DND-41 (cell line): ENCODE data around the gene PARVA.

Source experiments
- ATAC-seq: fragments of 200-7000 bp; cut with Tn5 transposase; 3 replicates; pipeline ENCODE4 v1.9.1; 2021; ENCODE audit warnings: low read depth; ENCODE audit not compliant: insufficient read depth
- DNase-seq: peaks from one replicate; pipeline ENCODE4 v3.0.0-alpha.2; 2020
- H2AFZ ChIP-seq: 2 replicates; pipeline ENCODE4 v1.6.0; 2012; ENCODE audit warnings: low read depth, low read length
- H3K27ac ChIP-seq: 2 replicates; pipeline ENCODE4 v1.5.1; 2012; ENCODE audit warnings: low read length, inconsistent platforms
- H3K27me3 ChIP-seq: fragments of 200-600 bp; sonication (generic); 2 replicates; pipeline ENCODE4 v1.6.0; 2012; ENCODE audit warnings: low read length, mild to moderate bottlenecking, inconsistent platforms; ENCODE audit not compliant: insufficient read depth, poor library complexity
- H3K36me3 ChIP-seq: 2 replicates; pipeline ENCODE4 v1.5.1; 2012; ENCODE audit warnings: low read length, inconsistent platforms; ENCODE audit not compliant: insufficient read depth
- H3K4me1 ChIP-seq: 2 replicates; pipeline ENCODE4 v1.5.1; 2012; ENCODE audit warnings: mild to moderate bottlenecking, low read length; ENCODE audit not compliant: insufficient read depth
- H3K4me2 ChIP-seq: 2 replicates; pipeline ENCODE4 v1.6.0; 2012; ENCODE audit warnings: mild to moderate bottlenecking, moderate library complexity, low read length, inconsistent platforms; ENCODE audit not compliant: insufficient read depth
- H3K4me3 ChIP-seq, 2 experiments: fragments of 200-600 bp in 1 of 2; shearing (Covaris generic) in 1 of 2; 2 replicates each; pipeline ENCODE4 v1.5.1; 2012 to 2016; ENCODE audit warnings: inconsistent platforms in 2 of 2, low read length in 2 of 2, mild to moderate bottlenecking in 2 of 2, low read depth in 1 of 2, moderate library complexity in 1 of 2
- H3K79me2 ChIP-seq: 2 replicates; pipeline ENCODE4 v1.6.0; 2012; ENCODE audit warnings: low read length, inconsistent platforms; ENCODE audit not compliant: insufficient read depth
- H3K9ac ChIP-seq: 2 replicates; pipeline ENCODE4 v1.6.0; 2012; ENCODE audit warnings: low read depth, mild to moderate bottlenecking, inconsistent platforms, low read length, moderate library complexity
- H3K9me3 ChIP-seq: 2 replicates; pipeline ENCODE4 v1.5.1; 2012; ENCODE audit warnings: low read length, moderate library complexity, mild to moderate bottlenecking, inconsistent platforms; ENCODE audit not compliant: insufficient read depth, severe bottlenecking
- H4K20me1 ChIP-seq: 2 replicates; pipeline ENCODE4 v1.6.0; 2012; ENCODE audit warnings: low read length; ENCODE audit not compliant: insufficient read depth
- CTCF ChIP-seq: IDR thresholded peaks from 2 replicates; pipeline ENCODE4 v1.5.1; 2012; ENCODE audit warnings: borderline replicate concordance, low read length, moderate library complexity, mild to moderate bottlenecking; ENCODE audit not compliant: poor library complexity, severe bottlenecking; ENCODE audit errors: extremely low read depth
- EZH2 ChIP-seq: IDR thresholded peaks from 3 replicates; pipeline ENCODE4 v1.6.1; 2012; ENCODE audit warnings: borderline replicate concordance, low read depth, mild to moderate bottlenecking, moderate library complexity, low read length, inconsistent platforms; ENCODE audit not compliant: severe bottlenecking

Gene PARVA

GRCh38 chr11:12534549-12534948 lies 157.2 kb downstream of the PARVA start:
- H3K9me3 ChIP-seq, result no peaks in the 10 kb centered on the region
- no peaks in the 10 kb centered on the region for H3K36me3 ChIP-seq
- H3K4me2 ChIP-seq, result no peak overlapping the region
- no peak for ATAC-seq
- H3K4me1 ChIP-seq, result no peaks in the 10 kb centered on the region
- no peak overlapping the region for H3K27ac ChIP-seq
- no peak overlapping the region for H3K9ac ChIP-seq
- H2AFZ ChIP-seq, result no peak overlapping the region
- DNase-seq, result no peak
- no peaks in the 10 kb centered on the region for H4K20me1 ChIP-seq
- H3K79me2 ChIP-seq, result no peaks in the 10 kb centered on the region
- TF ChIP-seq CTCF (no peak), EZH2 (no peak)
- peaks cover 35% of the 10 kb centered on the region for H3K27me3 ChIP-seq
- no peak overlapping the region for H3K4me3 ChIP-seq

- Histone ChIP-seq H3K4me3 (no peak overlapping the region), H3K9me3 (no peaks in the 10 kb centered on the region), H3K79me2 (no peaks in the 10 kb centered on the region), H3K9ac (no peak overlapping the region), H3K36me3 (no peaks in the 10 kb centered on the region), H2AFZ (no peak overlapping the region), H3K4me2 (no peak overlapping the region), H3K27me3 (peaks cover 34% of the 10 kb centered on the region), H4K20me1 (no peaks in the 10 kb centered on the region), H3K27ac (no peak overlapping the region), H3K4me1 (no peaks in the 10 kb centered on the region)
- DNase-seq (no peak), ATAC-seq (no peak)
- TF ChIP-seq EZH2 (no peak), CTCF (no peak)
These were observed 157.9 kb downstream of the PARVA start for GRCh38 chr11:12535321-12535720.

GRCh38 chr11:12536566-12536965 lies 159.2 kb downstream of the PARVA start:
- Histone ChIP-seq H2AFZ (no peak overlapping the region), H3K27ac (no peak overlapping the region), H4K20me1 (no peaks in the 10 kb centered on the region), H3K79me2 (no peaks in the 10 kb centered on the region), H3K4me1 (no peaks in the 10 kb centered on the region), H3K4me2 (no peak overlapping the region), H3K4me3 (no peak overlapping the region), H3K9me3 (no peaks in the 10 kb centered on the region), H3K27me3 (peaks cover 30% of the 10 kb centered on the region), H3K9ac (no peak overlapping the region), H3K36me3 (no peaks in the 10 kb centered on the region)
- ATAC-seq (no peak), DNase-seq (no peak)
- TF ChIP-seq EZH2, result no peak
- TF ChIP-seq CTCF, result no peak

- no peaks in the 10 kb centered on the region for H3K9me3 ChIP-seq
- H2AFZ ChIP-seq, result no peak overlapping the region
- H3K4me1 ChIP-seq, result no peaks in the 10 kb centered on the region
- no peak for DNase-seq
- H3K4me3 ChIP-seq, result no peak overlapping the region
- no peak overlapping the region for H3K4me2 ChIP-seq
- ATAC-seq, result no peak
- H3K36me3 ChIP-seq, result no peaks in the 10 kb centered on the region
- no peaks in the 10 kb centered on the region for H4K20me1 ChIP-seq
- no peak overlapping the region for H3K9ac ChIP-seq
- H3K27me3 ChIP-seq, result peaks cover 26% of the 10 kb centered on the region
- TF ChIP-seq CTCF, result no peak
- no peaks in the 10 kb centered on the region for H3K79me2 ChIP-seq
- no peak overlapping the region for H3K27ac ChIP-seq
These were observed 160.5 kb downstream of the PARVA start for GRCh38 chr11:12537778-12538401.
